ENCODE data around the gene TBCEL. TPM values are rescaled to one million over a fixed set of nuclear protein-coding genes. Genes with fewer than 3 reads are reported as not detected.
A peak's percentile ranks its signal among the peaks of the same experiment; 100 is the strongest.

TBCEL gene
- total and polyA plus RNA-seq, 4 donors = 6.7 to 41.3 (median 17.4) TPM

DNA sequence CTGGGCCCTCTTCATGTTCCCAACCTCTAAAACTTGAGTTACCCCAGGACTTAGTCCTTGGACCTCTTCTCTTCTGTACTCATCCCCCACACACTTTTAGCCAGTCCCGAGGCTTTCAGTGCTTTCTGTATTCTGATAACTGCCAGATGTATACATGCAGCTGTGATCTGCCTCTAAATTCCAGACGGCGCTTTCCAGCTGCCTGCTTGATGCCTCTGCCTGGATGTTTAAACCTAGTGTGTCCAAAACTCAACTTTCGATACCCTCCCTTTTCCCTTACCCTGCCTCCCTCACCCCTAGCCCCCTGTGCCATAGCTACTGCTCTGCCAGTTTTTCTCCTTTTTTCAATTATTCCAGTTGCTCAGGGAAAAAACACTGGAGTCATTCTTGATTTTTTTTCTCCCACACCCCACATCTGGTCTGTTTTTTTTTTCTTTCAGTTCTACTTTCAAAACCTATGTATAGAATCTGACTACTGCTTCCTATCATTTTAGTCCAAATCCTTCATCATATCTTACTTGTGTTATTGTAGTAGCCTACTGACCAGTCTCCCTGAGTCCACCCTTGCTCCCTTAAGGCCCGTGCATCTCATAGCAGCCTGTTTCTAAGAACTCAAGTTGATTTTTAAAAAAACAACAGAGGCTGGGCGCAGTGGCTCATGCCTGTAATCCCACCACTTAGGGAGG, 44.2 kb downstream of the TBCEL start:
- 81% methylated on average over 6 of the region's 6 CpGs for WGBS
- H3K4me3 ChIP-seq (ENCODE audit: low read depth in 1 of 3, low read length in 3 of 3) = no peak overlapping the region
- H3K27me3 ChIP-seq (ENCODE audit: control insufficient read depth in 4 of 4, insufficient read depth in 4 of 4, low read length in 3 of 4) = no peaks in the 10 kb centered on the region
- H3K9ac ChIP-seq (ENCODE audit: low read depth in 1 of 2, low read length in 2 of 2) = peak overlapping the region in 1 of 2 donors; percentile 56
- H3K27ac ChIP-seq (ENCODE audit: low read depth in 1 of 2, low read length in 2 of 2) = peak overlapping the region; percentile 52 to 71
- no peak for DNase-seq (ENCODE audit: low spot score)
- H3K9me3 ChIP-seq (ENCODE audit: control insufficient read depth in 4 of 4, low read length in 3 of 4) = no peaks in the 10 kb centered on the region
- peaks cover 0 to 3% (median under 1%) of the 10 kb centered on the region in 4 donors for H3K36me3 ChIP-seq (ENCODE audit: control insufficient read depth in 4 of 4, insufficient read depth in 3 of 4, low read depth in 1 of 4, low read length in 3 of 4)
- TF ChIP-seq JUND (IDR thresholded peaks at IDR 0.05) (no peak), FOXA2 (IDR thresholded peaks at IDR 0.05) (no peak), EGR1 (IDR thresholded peaks at IDR 0.05; ENCODE audit: low read depth in 2 of 2) (no peak), HNF4A (conservative IDR thresholded peaks at IDR 0.05) (no peak), RXRA (IDR thresholded peaks at IDR 0.05) (no peak), RAD21 (IDR thresholded peaks at IDR 0.05) (no peak), GABPA (IDR thresholded peaks at IDR 0.05 in 1 of 2, conservative IDR thresholded peaks at IDR 0.05 in 1 of 2) (no peak), ATF3 (IDR thresholded peaks at IDR 0.05) (no peak)
- TF ChIP-seq, protein P1, sequence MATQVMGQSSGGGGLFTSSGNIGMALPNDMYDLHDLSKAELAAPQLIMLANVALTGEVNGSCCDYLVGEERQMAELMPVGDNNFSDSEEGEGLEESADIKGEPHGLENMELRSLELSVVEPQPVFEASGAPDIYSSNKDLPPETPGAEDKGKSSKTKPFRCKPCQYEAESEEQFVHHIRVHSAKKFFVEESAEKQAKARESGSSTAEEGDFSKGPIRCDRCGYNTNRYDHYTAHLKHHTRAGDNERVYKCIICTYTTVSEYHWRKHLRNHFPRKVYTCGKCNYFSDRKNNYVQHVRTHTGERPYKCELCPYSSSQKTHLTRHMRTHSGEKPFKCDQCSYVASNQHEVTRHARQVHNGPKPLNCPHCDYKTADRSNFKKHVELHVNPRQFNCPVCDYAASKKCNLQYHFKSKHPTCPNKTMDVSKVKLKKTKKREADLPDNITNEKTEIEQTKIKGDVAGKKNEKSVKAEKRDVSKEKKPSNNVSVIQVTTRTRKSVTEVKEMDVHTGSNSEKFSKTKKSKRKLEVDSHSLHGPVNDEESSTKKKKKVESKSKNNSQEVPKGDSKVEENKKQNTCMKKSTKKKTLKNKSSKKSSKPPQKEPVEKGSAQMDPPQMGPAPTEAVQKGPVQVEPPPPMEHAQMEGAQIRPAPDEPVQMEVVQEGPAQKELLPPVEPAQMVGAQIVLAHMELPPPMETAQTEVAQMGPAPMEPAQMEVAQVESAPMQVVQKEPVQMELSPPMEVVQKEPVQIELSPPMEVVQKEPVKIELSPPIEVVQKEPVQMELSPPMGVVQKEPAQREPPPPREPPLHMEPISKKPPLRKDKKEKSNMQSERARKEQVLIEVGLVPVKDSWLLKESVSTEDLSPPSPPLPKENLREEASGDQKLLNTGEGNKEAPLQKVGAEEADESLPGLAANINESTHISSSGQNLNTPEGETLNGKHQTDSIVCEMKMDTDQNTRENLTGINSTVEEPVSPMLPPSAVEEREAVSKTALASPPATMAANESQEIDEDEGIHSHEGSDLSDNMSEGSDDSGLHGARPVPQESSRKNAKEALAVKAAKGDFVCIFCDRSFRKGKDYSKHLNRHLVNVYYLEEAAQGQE (IDR thresholded peaks at IDR 0.05) = no peak
- TF ChIP-seq, protein P2, sequence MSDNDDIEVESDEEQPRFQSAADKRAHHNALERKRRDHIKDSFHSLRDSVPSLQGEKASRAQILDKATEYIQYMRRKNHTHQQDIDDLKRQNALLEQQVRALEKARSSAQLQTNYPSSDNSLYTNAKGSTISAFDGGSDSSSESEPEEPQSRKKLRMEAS (IDR thresholded peaks at IDR 0.05) = no peak
- H3K4me1 ChIP-seq (ENCODE audit: control insufficient read depth in 4 of 4, insufficient read depth in 4 of 4, low read length in 3 of 4) = peaks cover 6 to 20% (median 17%) of the 10 kb centered on the region in 4 donors

- peak in 1 of 2 donors; percentile 16 for TF ChIP-seq HNF4A (conservative IDR thresholded peaks at IDR 0.05)
- TF ChIP-seq HNF4G (IDR thresholded peaks at IDR 0.05) = no peak
- TF ChIP-seq, protein P3, sequence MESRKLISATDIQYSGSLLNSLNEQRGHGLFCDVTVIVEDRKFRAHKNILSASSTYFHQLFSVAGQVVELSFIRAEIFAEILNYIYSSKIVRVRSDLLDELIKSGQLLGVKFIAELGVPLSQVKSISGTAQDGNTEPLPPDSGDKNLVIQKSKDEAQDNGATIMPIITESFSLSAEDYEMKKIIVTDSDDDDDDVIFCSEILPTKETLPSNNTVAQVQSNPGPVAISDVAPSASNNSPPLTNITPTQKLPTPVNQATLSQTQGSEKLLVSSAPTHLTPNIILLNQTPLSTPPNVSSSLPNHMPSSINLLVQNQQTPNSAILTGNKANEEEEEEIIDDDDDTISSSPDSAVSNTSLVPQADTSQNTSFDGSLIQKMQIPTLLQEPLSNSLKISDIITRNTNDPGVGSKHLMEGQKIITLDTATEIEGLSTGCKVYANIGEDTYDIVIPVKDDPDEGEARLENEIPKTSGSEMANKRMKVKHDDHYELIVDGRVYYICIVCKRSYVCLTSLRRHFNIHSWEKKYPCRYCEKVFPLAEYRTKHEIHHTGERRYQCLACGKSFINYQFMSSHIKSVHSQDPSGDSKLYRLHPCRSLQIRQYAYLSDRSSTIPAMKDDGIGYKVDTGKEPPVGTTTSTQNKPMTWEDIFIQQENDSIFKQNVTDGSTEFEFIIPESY (IDR thresholded peaks at IDR 0.05) = no peak
- peak; percentile 8 for TF ChIP-seq SP1 (IDR thresholded peaks at IDR 0.05)
- H3K9me3 ChIP-seq (ENCODE audit: control insufficient read depth in 4 of 4, low read length in 3 of 4) = no peaks in the 10 kb centered on the region
- H3K36me3 ChIP-seq (ENCODE audit: control insufficient read depth in 4 of 4, insufficient read depth in 3 of 4, low read depth in 1 of 4, low read length in 3 of 4) = peaks cover 0 to 3% (median under 1%) of the 10 kb centered on the region in 4 donors
- H3K27me3 ChIP-seq (ENCODE audit: control insufficient read depth in 4 of 4, insufficient read depth in 4 of 4, low read length in 3 of 4) = no peaks in the 10 kb centered on the region
- no peak overlapping the region for H3K4me3 ChIP-seq (ENCODE audit: low read depth in 1 of 3, low read length in 3 of 3)
- no peak overlapping the region for H3K27ac ChIP-seq (ENCODE audit: low read depth in 1 of 2, low read length in 2 of 2)
- 84% methylated on average over 6 of the region's 6 CpGs for WGBS
- H3K4me1 ChIP-seq (ENCODE audit: control insufficient read depth in 4 of 4, insufficient read depth in 4 of 4, low read length in 3 of 4) = peaks cover 6 to 20% (median 17%) of the 10 kb centered on the region in 4 donors
- H3K9ac ChIP-seq (ENCODE audit: low read depth in 1 of 2, low read length in 2 of 2) = no peak overlapping the region
- DNase-seq (ENCODE audit: low spot score) = no peak
Measured at GRCh38 chr11:121068787-121069186, 44.9 kb downstream of the TBCEL start.

Measured in liver (tissue), 9 donors.